Smooth muscle cell (in vitro differentiated cells): Measurements from ENCODE around the gene LETM1. TPM values are rescaled to one million over a fixed set of nuclear protein-coding genes. Genes with fewer than 3 reads are reported as not detected.

Experiments
- DNase-seq: peaks from one replicate; lab custom pipeline; 2025; ENCODE audit not compliant: unreplicated experiment; lab: John Stamatoyannopoulos, UW
- H2AFZ ChIP-seq: fragments of 200-600 bp; sonication (generic); 2 replicates; pipeline ENCODE4 v1.6.0; 2016; ENCODE audit warnings: antibody characterized with exemption, low read depth, mild to moderate bottlenecking
- H3F3A ChIP-seq: fragments of 200-600 bp; sonication (generic); 2 replicates; pipeline ENCODE4 v1.6.0; 2017; ENCODE audit warnings: antibody characterized with exemption, low read depth
- H3K27ac ChIP-seq: fragments of 200-600 bp; sonication (generic); 2 replicates; pipeline ENCODE4 v1.5.1; 2016; ENCODE audit warnings: low read depth, mild to moderate bottlenecking
- H3K27me3 ChIP-seq: fragments of 200-600 bp; sonication (generic); 2 replicates; pipeline ENCODE4 v1.6.1; 2016; ENCODE audit warnings: low read depth, mild to moderate bottlenecking
- H3K36me3 ChIP-seq: fragments of 200-600 bp; sonication (generic); 2 replicates; pipeline ENCODE4 v1.5.1; 2016; ENCODE audit warnings: low read depth
- H3K4me1 ChIP-seq: fragments of 200-600 bp; sonication (generic); 2 replicates; pipeline ENCODE4 v1.5.1; 2016; ENCODE audit warnings: low read depth
- H3K4me2 ChIP-seq: fragments of 200-600 bp; sonication (generic); 2 replicates; pipeline ENCODE4 v1.6.0; 2016; ENCODE audit warnings: mild to moderate bottlenecking
- H3K4me3 ChIP-seq: fragments of 200-600 bp; sonication (generic); 2 replicates; pipeline ENCODE4 v1.5.1; 2016; ENCODE audit warnings: mild to moderate bottlenecking
- H3K79me2 ChIP-seq: fragments of 200-600 bp; sonication (generic); 2 replicates; pipeline ENCODE4 v1.6.0; 2016; ENCODE audit warnings: low read depth, mild to moderate bottlenecking
- H3K9ac ChIP-seq: fragments of 200-600 bp; sonication (generic); 2 replicates; pipeline ENCODE4 v1.6.0; 2016; ENCODE audit warnings: low read depth
- H3K9me3 ChIP-seq: fragments of 200-600 bp; sonication (generic); replicated peaks from 2 replicates; pipeline ENCODE4 v1.5.1; 2016; ENCODE audit warnings: low read depth
- H4K20me1 ChIP-seq: fragments of 200-600 bp; sonication (generic); 2 replicates; pipeline ENCODE4 v1.6.0; 2016; ENCODE audit warnings: low read depth
- WGBS: methylation state at CpG from one replicate; pipeline ENCODE4 v1.1.7; 2016; ENCODE audit warnings: low lambda C conversion rate; 5-methylcytosine and 5-hydroxymethylcytosine counted together
- polyA plus RNA-seq: library from polyadenylated mRNA; unstranded; fragments of >200 nt; fragmentation: Nextera tagmentation; extraction: Ambion mirVana; gene quantifications from 2 replicates; pipeline ENCODE4 v1.2.1, GENCODE V29; 2016
- total RNA-seq: library from RNA; depleted of rRNA; stranded (reverse); fragments of >200 nt; gene quantifications from 2 replicates; pipeline ENCODE4 v1.2.3, GENCODE V29; 2014
- TF ChIP-seq, protein P1 (sequence below): fragments of 200-600 bp; sonication (generic); IDR thresholded peaks from 2 replicates; pipeline ENCODE4 v1.5.1; 2017; ENCODE audit warnings: borderline replicate concordance, mild to moderate bottlenecking, antibody characterized with exemption; ENCODE audit not compliant: insufficient read depth, poor library complexity, severe bottlenecking

Gene LETM1
- total and polyA plus RNA-seq, 2 experiments from 2014 or later, result 15.3 to 17.1 TPM

- 83% methylated on average over 6 of the region's 6 CpGs for whole genome bisulfite sequencing
These were observed 47.6 kb downstream of the LETM1 start for GRCh38 chr4:1808396-1808795.

DNA sequence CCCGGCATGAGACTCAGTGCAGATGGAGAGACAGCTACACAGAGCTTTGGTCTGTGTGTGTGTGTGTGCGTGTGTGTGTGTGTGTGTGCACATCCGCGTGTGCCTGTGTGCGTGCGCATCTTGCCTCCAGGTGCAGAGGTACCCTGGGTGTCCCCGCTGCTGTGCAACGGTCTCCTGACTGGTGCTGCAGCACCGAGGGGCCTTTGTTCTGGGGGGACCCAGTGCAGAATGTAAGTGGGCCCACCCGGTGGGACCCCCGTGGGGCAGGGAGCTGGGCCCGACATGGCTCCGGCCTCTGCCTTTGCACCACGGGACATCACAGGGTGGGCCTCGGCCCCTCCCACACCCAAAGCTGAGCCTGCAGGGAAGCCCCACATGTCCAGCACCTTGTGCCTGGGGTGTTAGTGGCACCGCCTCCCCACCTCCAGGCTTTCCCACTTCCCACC lies 48.6 kb downstream of the LETM1 start:
- H3K27ac ChIP-seq, result no peak overlapping the region
- no peak for DNase-seq
- no peaks in the 10 kb centered on the region for H3K36me3 ChIP-seq
- no peaks in the 10 kb centered on the region for H3K4me1 ChIP-seq
- H3K4me3 ChIP-seq, result no peak overlapping the region
- TF ChIP-seq, protein P1, sequence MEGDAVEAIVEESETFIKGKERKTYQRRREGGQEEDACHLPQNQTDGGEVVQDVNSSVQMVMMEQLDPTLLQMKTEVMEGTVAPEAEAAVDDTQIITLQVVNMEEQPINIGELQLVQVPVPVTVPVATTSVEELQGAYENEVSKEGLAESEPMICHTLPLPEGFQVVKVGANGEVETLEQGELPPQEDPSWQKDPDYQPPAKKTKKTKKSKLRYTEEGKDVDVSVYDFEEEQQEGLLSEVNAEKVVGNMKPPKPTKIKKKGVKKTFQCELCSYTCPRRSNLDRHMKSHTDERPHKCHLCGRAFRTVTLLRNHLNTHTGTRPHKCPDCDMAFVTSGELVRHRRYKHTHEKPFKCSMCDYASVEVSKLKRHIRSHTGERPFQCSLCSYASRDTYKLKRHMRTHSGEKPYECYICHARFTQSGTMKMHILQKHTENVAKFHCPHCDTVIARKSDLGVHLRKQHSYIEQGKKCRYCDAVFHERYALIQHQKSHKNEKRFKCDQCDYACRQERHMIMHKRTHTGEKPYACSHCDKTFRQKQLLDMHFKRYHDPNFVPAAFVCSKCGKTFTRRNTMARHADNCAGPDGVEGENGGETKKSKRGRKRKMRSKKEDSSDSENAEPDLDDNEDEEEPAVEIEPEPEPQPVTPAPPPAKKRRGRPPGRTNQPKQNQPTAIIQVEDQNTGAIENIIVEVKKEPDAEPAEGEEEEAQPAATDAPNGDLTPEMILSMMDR, result no peak
- H3K9me3 ChIP-seq, result no peaks in the 10 kb centered on the region
- no peaks in the 10 kb centered on the region for H3K27me3 ChIP-seq
- H4K20me1 ChIP-seq, result no peaks in the 10 kb centered on the region
- H3F3A ChIP-seq, result peaks cover 3% of the 10 kb centered on the region
- no peaks in the 10 kb centered on the region for H3K79me2 ChIP-seq
- no peak overlapping the region for H3K9ac ChIP-seq
- no peak overlapping the region for H2AFZ ChIP-seq
- H3K4me2 ChIP-seq, result no peak overlapping the region
- 93% methylated on average over 16 of the region's 16 CpGs for WGBS

More at GRCh38 chr4:1808396-1808795, 47.6 kb downstream of the LETM1 start:
- no peaks in the 10 kb centered on the region for H3K79me2 ChIP-seq
- H3F3A ChIP-seq, result peaks cover 3% of the 10 kb centered on the region
- H3K27ac ChIP-seq, result no peak overlapping the region
- no peaks in the 10 kb centered on the region for H3K4me1 ChIP-seq
- TF ChIP-seq, protein P1, result no peak
- H2AFZ ChIP-seq, result no peak overlapping the region
- no peak for DNase-seq
- H3K4me3 ChIP-seq, result no peak overlapping the region
- no peak overlapping the region for H3K9ac ChIP-seq
- H3K27me3 ChIP-seq, result no peaks in the 10 kb centered on the region
- H3K4me2 ChIP-seq, result no peak overlapping the region
- H3K36me3 ChIP-seq, result no peaks in the 10 kb centered on the region
- H3K9me3 ChIP-seq, result no peaks in the 10 kb centered on the region
- no peaks in the 10 kb centered on the region for H4K20me1 ChIP-seq

DNA sequence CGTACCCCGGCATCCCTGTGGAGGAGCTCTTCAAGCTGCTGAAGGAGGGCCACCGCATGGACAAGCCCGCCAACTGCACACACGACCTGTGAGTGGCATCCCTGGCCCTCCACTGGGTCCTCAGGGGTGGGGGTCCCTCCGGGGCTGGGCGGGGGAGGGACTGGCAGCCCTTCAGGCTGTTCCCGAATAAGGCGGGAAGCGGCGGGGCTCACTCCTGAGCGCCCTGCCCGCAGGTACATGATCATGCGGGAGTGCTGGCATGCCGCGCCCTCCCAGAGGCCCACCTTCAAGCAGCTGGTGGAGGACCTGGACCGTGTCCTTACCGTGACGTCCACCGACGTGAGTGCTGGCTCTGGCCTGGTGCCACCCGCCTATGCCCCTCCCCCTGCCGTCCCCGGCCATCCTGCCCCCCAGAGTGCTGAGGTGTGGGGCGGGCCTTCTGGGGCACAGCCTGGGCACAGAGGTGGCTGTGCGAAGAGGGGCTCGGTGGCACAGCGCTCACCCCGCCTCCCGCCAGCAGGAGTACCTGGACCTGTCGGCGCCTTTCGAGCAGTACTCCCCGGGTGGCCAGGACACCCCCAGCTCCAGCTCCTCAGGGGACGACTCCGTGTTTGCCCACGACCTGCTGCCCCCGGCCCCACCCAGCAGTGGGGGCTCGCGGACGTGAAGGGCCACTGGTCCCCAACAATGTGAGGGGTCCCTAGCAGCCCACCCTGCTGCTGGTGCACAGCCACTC lies 49.2 kb downstream of the LETM1 start:
- Histone ChIP-seq H3K4me3 (no peak overlapping the region), H3K79me2 (no peaks in the 10 kb centered on the region), H3K9ac (no peak overlapping the region), H2AFZ (no peak overlapping the region), H4K20me1 (no peaks in the 10 kb centered on the region), H3K27ac (no peak overlapping the region), H3K27me3 (no peaks in the 10 kb centered on the region), H3K4me2 (no peak overlapping the region), H3K4me1 (no peaks in the 10 kb centered on the region), H3K9me3 (no peaks in the 10 kb centered on the region), H3K36me3 (no peaks in the 10 kb centered on the region), H3F3A (peaks cover 3% of the 10 kb centered on the region)
- DNase-seq, result no peak
- 95% methylated on average over 25 of the region's 41 CpGs for WGBS
- TF ChIP-seq, protein P1, result no peak

DNA sequence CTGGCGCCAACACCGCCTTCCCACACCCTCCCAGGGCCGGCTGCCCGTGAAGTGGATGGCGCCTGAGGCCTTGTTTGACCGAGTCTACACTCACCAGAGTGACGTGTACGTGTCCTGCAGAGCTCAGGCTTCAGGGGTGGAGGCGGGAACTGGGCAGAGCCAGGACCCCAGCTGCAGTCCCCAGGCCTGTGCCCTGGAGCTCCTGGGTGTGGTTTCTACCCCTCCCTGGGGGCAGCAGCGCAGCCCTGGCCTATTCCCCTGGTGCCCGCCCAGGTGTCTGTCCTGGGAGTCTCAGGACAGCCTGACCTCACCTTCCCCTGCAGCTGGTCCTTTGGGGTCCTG lies 49.8 kb downstream of the LETM1 start:
- H3K27me3 ChIP-seq, result no peaks in the 10 kb centered on the region
- H2AFZ ChIP-seq, result no peak overlapping the region
- H3K9me3 ChIP-seq, result no peaks in the 10 kb centered on the region
- no peaks in the 10 kb centered on the region for H4K20me1 ChIP-seq
- TF ChIP-seq, protein P1, result no peak
- H3K9ac ChIP-seq, result no peak overlapping the region
- no peaks in the 10 kb centered on the region for H3K4me1 ChIP-seq
- peaks cover 3% of the 10 kb centered on the region for H3F3A ChIP-seq
- no peak overlapping the region for H3K27ac ChIP-seq
- no peak overlapping the region for H3K4me2 ChIP-seq
- 100% methylated on average over 10 of the region's 11 CpGs for WGBS
- H3K4me3 ChIP-seq, result no peak overlapping the region
- DNase-seq, result no peak
- no peaks in the 10 kb centered on the region for H3K36me3 ChIP-seq
- H3K79me2 ChIP-seq, result no peaks in the 10 kb centered on the region
